Measurements from ENCODE around the gene HDAC5.

DNA sequence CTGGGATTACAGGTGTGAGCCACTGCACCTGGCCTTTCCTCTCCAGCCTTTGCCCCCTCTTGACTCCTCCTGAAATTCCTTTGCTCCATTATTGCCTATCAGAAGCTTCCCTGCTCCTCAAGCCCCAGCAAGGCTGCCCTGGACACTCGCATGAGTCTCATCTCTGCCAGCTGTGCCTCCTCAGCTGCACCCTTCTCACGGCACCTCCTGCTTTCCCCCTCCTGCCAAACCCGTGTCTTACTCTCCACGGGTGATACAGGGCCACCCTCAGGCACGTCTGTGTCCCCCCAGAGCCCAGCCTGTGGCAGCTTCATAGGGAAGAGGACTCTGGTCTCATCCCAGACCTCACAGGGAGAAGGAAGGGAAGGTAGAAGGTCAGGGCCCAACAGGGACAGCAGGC is 37.5 kb downstream of the HDAC5 start:
- TF ChIP-seq EZH2 (IDR thresholded peaks at IDR 0.05; ENCODE audit: insufficient read depth, poor library complexity, severe bottlenecking) (no peak), EZH2phosphoT487 (IDR thresholded peaks at IDR 0.05; ENCODE audit: insufficient read depth, low read depth) (no peak)
